Loucy (cell line): Measurements from ENCODE around the gene EML5.

ENCODE experiments used
- H2AFZ ChIP-seq: fragments of 200-600 bp; sonication (generic); 2 replicates; pipeline ENCODE4 v1.6.0; 2016; ENCODE audit warnings: antibody characterized with exemption, mild to moderate bottlenecking, low read length, moderate library complexity
- H3F3A ChIP-seq: fragments of 200-600 bp; 2 replicates; pipeline ENCODE4 v1.6.0; 2016; ENCODE audit warnings: antibody characterized with exemption, low read depth, mild to moderate bottlenecking
- H3K27me3 ChIP-seq: fragments of 200-600 bp; sonication (generic); 2 replicates; pipeline ENCODE4 v1.6.1; 2014; ENCODE audit warnings: low read length, mild to moderate bottlenecking; ENCODE audit not compliant: insufficient read depth, poor library complexity, severe bottlenecking
- H3K36me3 ChIP-seq: fragments of 200-600 bp; sonication (generic); 2 replicates; pipeline ENCODE4 v1.6.1; 2016; ENCODE audit warnings: low read length; ENCODE audit not compliant: insufficient read depth
- H3K4me1 ChIP-seq: fragments of 200-600 bp; sonication (generic); 2 replicates; pipeline ENCODE4 v1.5.1; 2014; ENCODE audit warnings: low read length, mild to moderate bottlenecking; ENCODE audit not compliant: insufficient read depth, poor library complexity, severe bottlenecking
- H3K4me2 ChIP-seq: fragments of 200-600 bp; sonication (generic); 2 replicates; pipeline ENCODE4 v1.6.0; 2014; ENCODE audit warnings: antibody characterized with exemption, low read length, low read depth, mild to moderate bottlenecking; ENCODE audit not compliant: poor library complexity, severe bottlenecking
- H3K4me3 ChIP-seq: fragments of 200-600 bp; sonication (generic); 2 replicates; pipeline ENCODE4 v1.5.1; 2014; ENCODE audit warnings: low read length, mild to moderate bottlenecking, mixed read lengths; ENCODE audit not compliant: poor library complexity, severe bottlenecking
- H3K79me2 ChIP-seq: fragments of 200-600 bp; sonication (generic); 2 replicates; pipeline ENCODE4 v1.6.1; 2014; ENCODE audit warnings: low read length; ENCODE audit not compliant: insufficient read depth
- H3K9ac ChIP-seq: fragments of 200-600 bp; sonication (generic); 2 replicates; pipeline ENCODE4 v1.6.0; 2014; ENCODE audit warnings: mild to moderate bottlenecking, low read depth, low read length, moderate library complexity; ENCODE audit not compliant: poor library complexity, severe bottlenecking
- H3K9me2 ChIP-seq: fragments of 200-600 bp; sonication (generic); replicated peaks from 2 replicates; pipeline ENCODE4 v1.6.1; 2016; ENCODE audit warnings: low read depth, low read length, mixed read lengths
- H3K9me3 ChIP-seq: fragments of 200-600 bp; sonication (generic); 2 replicates; pipeline ENCODE4 v1.6.1; 2014; ENCODE audit warnings: mild to moderate bottlenecking, antibody characterized with exemption, low read length, low read depth; ENCODE audit not compliant: insufficient read depth
- H4K20me1 ChIP-seq: fragments of 200-600 bp; sonication (generic); 2 replicates; pipeline ENCODE4 v1.6.0; 2014; ENCODE audit warnings: antibody characterized with exemption, low read length, mild to moderate bottlenecking; ENCODE audit not compliant: insufficient read depth, poor library complexity, severe bottlenecking
- EZH2phosphoT487 ChIP-seq: fragments of 200-600 bp; IDR thresholded peaks from 2 replicates; pipeline ENCODE4 v1.6.1; 2018; ENCODE audit warnings: antibody characterized with exemption, mild to moderate bottlenecking, moderate library complexity, borderline replicate concordance
- TF ChIP-seq, protein P1 (sequence below): fragments of 200-600 bp; sonication (generic); conservative IDR thresholded peaks from 2 replicates; pipeline ENCODE4 v1.5.1; 2014; ENCODE audit warnings: mild to moderate bottlenecking, antibody characterized with exemption, low read length

Gene EML5

DNA sequence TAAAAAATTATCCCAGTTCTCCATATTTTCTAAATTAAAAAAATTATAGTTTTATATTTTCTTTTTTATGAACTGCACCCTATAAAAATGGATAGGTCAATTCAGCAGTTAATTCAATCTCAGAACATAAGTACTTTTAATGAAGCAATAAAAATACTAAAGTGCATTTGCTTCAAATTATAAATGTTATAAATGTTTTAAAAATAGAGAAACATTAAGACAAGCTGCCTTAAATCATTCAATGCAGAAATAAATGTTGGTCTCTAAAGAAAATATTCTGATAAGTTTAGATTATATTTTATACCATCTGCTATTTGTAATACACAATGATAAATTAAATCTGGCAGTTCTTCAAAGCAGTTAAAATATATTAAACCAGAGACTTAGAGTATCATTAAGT, 164.3 kb downstream of the EML5 start:
- H3K36me3 ChIP-seq = no peaks in the 10 kb centered on the region
- no peak overlapping the region for H2AFZ ChIP-seq
- no peak for TF ChIP-seq EZH2phosphoT487
- TF ChIP-seq, protein P1, sequence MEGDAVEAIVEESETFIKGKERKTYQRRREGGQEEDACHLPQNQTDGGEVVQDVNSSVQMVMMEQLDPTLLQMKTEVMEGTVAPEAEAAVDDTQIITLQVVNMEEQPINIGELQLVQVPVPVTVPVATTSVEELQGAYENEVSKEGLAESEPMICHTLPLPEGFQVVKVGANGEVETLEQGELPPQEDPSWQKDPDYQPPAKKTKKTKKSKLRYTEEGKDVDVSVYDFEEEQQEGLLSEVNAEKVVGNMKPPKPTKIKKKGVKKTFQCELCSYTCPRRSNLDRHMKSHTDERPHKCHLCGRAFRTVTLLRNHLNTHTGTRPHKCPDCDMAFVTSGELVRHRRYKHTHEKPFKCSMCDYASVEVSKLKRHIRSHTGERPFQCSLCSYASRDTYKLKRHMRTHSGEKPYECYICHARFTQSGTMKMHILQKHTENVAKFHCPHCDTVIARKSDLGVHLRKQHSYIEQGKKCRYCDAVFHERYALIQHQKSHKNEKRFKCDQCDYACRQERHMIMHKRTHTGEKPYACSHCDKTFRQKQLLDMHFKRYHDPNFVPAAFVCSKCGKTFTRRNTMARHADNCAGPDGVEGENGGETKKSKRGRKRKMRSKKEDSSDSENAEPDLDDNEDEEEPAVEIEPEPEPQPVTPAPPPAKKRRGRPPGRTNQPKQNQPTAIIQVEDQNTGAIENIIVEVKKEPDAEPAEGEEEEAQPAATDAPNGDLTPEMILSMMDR = no peak
- H3K4me3 ChIP-seq = no peak overlapping the region
- peaks cover 5% of the 10 kb centered on the region for H3K27me3 ChIP-seq
- H3F3A ChIP-seq = no peaks in the 10 kb centered on the region
- H4K20me1 ChIP-seq = no peaks in the 10 kb centered on the region
- no peaks in the 10 kb centered on the region for H3K79me2 ChIP-seq
- no peak overlapping the region for H3K9ac ChIP-seq
- no peaks in the 10 kb centered on the region for H3K4me1 ChIP-seq
- no peaks in the 10 kb centered on the region for H3K9me2 ChIP-seq
- no peak overlapping the region for H3K4me2 ChIP-seq
- no peaks in the 10 kb centered on the region for H3K9me3 ChIP-seq

DNA sequence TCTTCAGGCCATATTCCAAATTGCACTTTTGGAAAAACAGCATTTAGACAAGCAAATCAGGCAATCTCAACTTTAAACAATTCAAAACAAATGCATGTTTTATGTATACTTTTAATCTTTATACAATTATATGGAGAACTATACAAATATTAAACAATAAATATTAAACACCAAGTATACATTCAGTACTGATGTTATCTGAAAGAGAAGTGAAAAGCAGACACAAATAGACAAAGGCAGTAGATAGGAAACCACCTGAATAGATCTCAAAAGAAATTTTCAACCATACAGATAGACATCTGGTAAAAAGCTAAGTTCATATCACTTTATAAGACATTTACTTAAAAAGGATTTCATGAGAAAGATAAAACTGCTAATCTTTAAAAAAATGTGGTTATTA, 164.7 kb downstream of the EML5 start:
- Histone ChIP-seq H3K36me3 (no peaks in the 10 kb centered on the region), H4K20me1 (no peaks in the 10 kb centered on the region), H3K4me1 (no peaks in the 10 kb centered on the region), H3F3A (no peaks in the 10 kb centered on the region), H3K9me2 (no peaks in the 10 kb centered on the region), H3K4me2 (no peak overlapping the region), H3K79me2 (no peaks in the 10 kb centered on the region), H3K27me3 (peaks cover 5% of the 10 kb centered on the region), H2AFZ (no peak overlapping the region), H3K9ac (no peak overlapping the region), H3K4me3 (no peak overlapping the region), H3K9me3 (no peaks in the 10 kb centered on the region)
- TF ChIP-seq EZH2phosphoT487 = no peak
- TF ChIP-seq, protein P1 = no peak

DNA sequence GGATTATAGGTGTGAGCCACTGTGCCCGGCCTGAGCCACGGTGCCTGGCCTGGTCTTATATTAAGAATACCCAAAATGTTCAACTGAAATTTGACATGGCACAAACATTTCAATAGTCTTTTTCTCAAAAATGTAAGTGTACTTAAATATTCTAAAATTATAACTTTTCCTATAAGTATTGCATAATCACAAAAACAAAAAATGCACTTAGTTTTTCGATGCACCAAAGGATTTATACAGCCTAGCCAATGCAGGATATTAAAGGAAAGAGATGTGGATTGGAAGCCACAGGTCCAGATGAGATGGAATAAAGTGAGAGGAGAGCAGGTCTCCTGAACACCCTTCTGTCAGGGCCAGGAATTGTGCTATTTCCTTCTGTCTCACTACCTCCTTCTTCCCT, 167.1 kb downstream of the EML5 start:
- Histone ChIP-seq H3K9ac (no peak overlapping the region), H3K27me3 (peaks cover 7% of the 10 kb centered on the region), H3K4me2 (no peak overlapping the region), H3K9me2 (no peaks in the 10 kb centered on the region), H3K4me3 (no peak overlapping the region), H3K4me1 (no peaks in the 10 kb centered on the region), H4K20me1 (no peaks in the 10 kb centered on the region), H3K79me2 (no peaks in the 10 kb centered on the region), H3K9me3 (no peaks in the 10 kb centered on the region), H3F3A (no peaks in the 10 kb centered on the region), H3K36me3 (no peaks in the 10 kb centered on the region), H2AFZ (no peak overlapping the region)
- TF ChIP-seq, protein P1 = no peak
- no peak for TF ChIP-seq EZH2phosphoT487
